MM.1S (cell line): ENCODE measurements around the gene SVIP.

Source experiments
- DNase-seq: peaks from one replicate; pipeline ENCODE4 v3.0.0-alpha.2; 2015
- H2AFZ ChIP-seq: fragments of 300-600 bp; sonication (generic); 2 replicates; pipeline ENCODE4 v1.6.0; 2016; ENCODE audit warnings: antibody characterized with exemption, low read length
- H3F3A ChIP-seq: fragments of 300-600 bp; sonication (generic); 2 replicates; pipeline ENCODE4 v1.6.1; 2016; ENCODE audit warnings: mild to moderate bottlenecking, antibody characterized with exemption, low read length, moderate library complexity, mixed read lengths; ENCODE audit not compliant: insufficient read depth
- H3K27ac ChIP-seq: fragments of 300-600 bp; sonication (generic); 2 replicates; pipeline ENCODE4 v1.5.1; 2016; ENCODE audit warnings: mild to moderate bottlenecking, low read length
- H3K27me3 ChIP-seq: fragments of 300-600 bp; sonication (generic); replicated peaks from 2 replicates; pipeline ENCODE4 v1.6.0; 2016; ENCODE audit warnings: low read length; ENCODE audit not compliant: insufficient read depth
- H3K36me3 ChIP-seq: fragments of 300-600 bp; sonication (generic); replicated peaks from 2 replicates; pipeline ENCODE4 v1.6.1; 2016; ENCODE audit warnings: mild to moderate bottlenecking, low read length, mixed read lengths; ENCODE audit not compliant: insufficient read depth
- H3K4me1 ChIP-seq: fragments of 300-600 bp; sonication (generic); 2 replicates; pipeline ENCODE4 v1.6.1; 2016; ENCODE audit warnings: low read length, mixed read lengths
- H3K4me2 ChIP-seq: fragments of 300-600 bp; sonication (generic); 2 replicates; pipeline ENCODE4 v1.6.0; 2016; ENCODE audit warnings: low read depth, low read length
- H3K4me3 ChIP-seq: fragments of 300-600 bp; sonication (generic); 2 replicates; pipeline ENCODE4 v1.5.1; 2016; ENCODE audit warnings: low read length, mixed read lengths
- H3K79me2 ChIP-seq: fragments of 300-600 bp; sonication (generic); 2 replicates; pipeline ENCODE4 v1.6.1; 2016; ENCODE audit warnings: mixed run types, low read length, mixed read lengths
- H3K9ac ChIP-seq: fragments of 300-600 bp; sonication (generic); 2 replicates; pipeline ENCODE4 v1.6.1; 2016; ENCODE audit warnings: low read length, mixed read lengths
- H3K9me2 ChIP-seq: fragments of 300-600 bp; sonication (generic); replicated peaks from 2 replicates; pipeline ENCODE4 v1.6.1; 2016; ENCODE audit warnings: mild to moderate bottlenecking, low read length, mixed read lengths; ENCODE audit not compliant: insufficient read depth
- H3K9me3 ChIP-seq: fragments of 300-600 bp; sonication (generic); replicated peaks from 2 replicates; pipeline ENCODE4 v1.6.1; 2016; ENCODE audit warnings: mild to moderate bottlenecking, low read length, mixed read lengths; ENCODE audit not compliant: insufficient read depth
- H4K20me1 ChIP-seq: fragments of 300-600 bp; sonication (generic); 2 replicates; pipeline ENCODE4 v1.6.1; 2016; ENCODE audit warnings: mild to moderate bottlenecking, low read length, moderate library complexity, mixed read lengths; ENCODE audit not compliant: insufficient read depth
- EZH2 ChIP-seq: fragments of 300-600 bp; sonication (generic); optimal IDR thresholded peaks from 2 replicates; pipeline ENCODE3; 2017; ENCODE audit warnings: low read depth, mild to moderate bottlenecking, antibody characterized with exemption, low read length, mixed read lengths
- EZH2phosphoT487 ChIP-seq: fragments of 300-600 bp; sonication (generic); IDR thresholded peaks from 2 replicates; pipeline ENCODE4 v1.6.1; 2018; ENCODE audit warnings: antibody characterized with exemption, low read length
- TF ChIP-seq, protein P1 (sequence below): fragments of 300-600 bp; sonication (generic); IDR thresholded peaks from 2 replicates; pipeline ENCODE4 v1.5.1; 2016; ENCODE audit warnings: antibody characterized with exemption, low read length, mixed read lengths

The SVIP gene

DNA sequence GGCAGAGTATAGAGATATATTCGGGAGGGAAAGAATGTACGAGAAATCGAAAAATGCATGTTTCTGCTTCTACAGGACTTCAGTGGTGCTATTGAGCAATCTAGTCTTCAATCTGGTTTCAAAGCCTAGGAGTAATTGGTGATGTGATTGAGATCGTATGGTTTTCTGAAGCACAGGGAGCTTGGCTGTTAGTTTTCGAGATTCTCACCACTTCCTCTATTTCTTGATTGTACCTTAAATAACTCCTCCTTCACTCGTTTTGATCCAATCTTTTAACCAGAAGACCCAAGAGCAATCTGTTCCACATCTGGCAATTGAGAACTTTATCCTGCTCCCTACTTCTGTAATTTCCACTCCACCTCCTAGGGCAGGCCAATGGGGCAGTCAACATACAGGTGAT, 30.2 kb upstream of the SVIP start:
- TF ChIP-seq EZH2phosphoT487 (no peak), EZH2 (no peak)
- TF ChIP-seq, protein P1, sequence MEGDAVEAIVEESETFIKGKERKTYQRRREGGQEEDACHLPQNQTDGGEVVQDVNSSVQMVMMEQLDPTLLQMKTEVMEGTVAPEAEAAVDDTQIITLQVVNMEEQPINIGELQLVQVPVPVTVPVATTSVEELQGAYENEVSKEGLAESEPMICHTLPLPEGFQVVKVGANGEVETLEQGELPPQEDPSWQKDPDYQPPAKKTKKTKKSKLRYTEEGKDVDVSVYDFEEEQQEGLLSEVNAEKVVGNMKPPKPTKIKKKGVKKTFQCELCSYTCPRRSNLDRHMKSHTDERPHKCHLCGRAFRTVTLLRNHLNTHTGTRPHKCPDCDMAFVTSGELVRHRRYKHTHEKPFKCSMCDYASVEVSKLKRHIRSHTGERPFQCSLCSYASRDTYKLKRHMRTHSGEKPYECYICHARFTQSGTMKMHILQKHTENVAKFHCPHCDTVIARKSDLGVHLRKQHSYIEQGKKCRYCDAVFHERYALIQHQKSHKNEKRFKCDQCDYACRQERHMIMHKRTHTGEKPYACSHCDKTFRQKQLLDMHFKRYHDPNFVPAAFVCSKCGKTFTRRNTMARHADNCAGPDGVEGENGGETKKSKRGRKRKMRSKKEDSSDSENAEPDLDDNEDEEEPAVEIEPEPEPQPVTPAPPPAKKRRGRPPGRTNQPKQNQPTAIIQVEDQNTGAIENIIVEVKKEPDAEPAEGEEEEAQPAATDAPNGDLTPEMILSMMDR = no peak
- Histone ChIP-seq H3K9me2 (no peaks in the 10 kb centered on the region), H3K4me3 (no peak overlapping the region)

DNA sequence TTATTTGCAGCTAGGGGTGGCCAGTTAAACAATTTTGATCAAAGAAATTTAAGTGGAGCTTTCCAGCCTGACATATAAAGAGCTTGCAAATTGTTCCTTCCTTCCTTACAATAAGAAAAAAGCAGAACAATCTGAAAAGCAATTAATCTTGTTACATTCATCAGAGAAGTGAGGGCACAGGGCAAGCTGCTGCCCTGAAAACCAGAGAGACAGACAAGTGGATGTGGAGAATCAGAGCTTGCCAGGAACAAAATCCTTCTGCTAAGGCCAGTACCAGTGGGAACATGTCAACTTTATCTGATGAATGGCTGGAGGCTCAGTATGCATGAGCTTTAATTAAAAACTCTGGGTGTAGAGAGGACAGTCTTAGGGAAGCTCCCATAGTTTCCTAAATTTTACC, 21.9 kb upstream of the SVIP start:
- DNase-seq = no peak
- Histone ChIP-seq H3K79me2 (no peaks in the 10 kb centered on the region), H3F3A (no peaks in the 10 kb centered on the region), H3K36me3 (no peaks in the 10 kb centered on the region), H3K4me3 (no peak overlapping the region), H2AFZ (no peak overlapping the region), H3K9me3 (no peaks in the 10 kb centered on the region), H3K27ac (no peak overlapping the region), H3K9ac (no peak overlapping the region), H3K9me2 (no peaks in the 10 kb centered on the region), H3K4me1 (no peaks in the 10 kb centered on the region), H3K4me2 (no peak overlapping the region), H4K20me1 (no peaks in the 10 kb centered on the region), H3K27me3 (no peaks in the 10 kb centered on the region)
- TF ChIP-seq EZH2phosphoT487 = no peak
- TF ChIP-seq, protein P1 = no peak
- TF ChIP-seq EZH2 = no peak

More for the DNA sequence above, 30.2 kb upstream of the SVIP start:
- H2AFZ ChIP-seq = no peak overlapping the region
- no peaks in the 10 kb centered on the region for H3K27me3 ChIP-seq
- no peaks in the 10 kb centered on the region for H3K36me3 ChIP-seq
- H3K4me1 ChIP-seq = no peaks in the 10 kb centered on the region
- H3K9me3 ChIP-seq = no peaks in the 10 kb centered on the region
- H3K79me2 ChIP-seq = no peaks in the 10 kb centered on the region
- no peak for DNase-seq
- H3K9ac ChIP-seq = no peak overlapping the region
- H4K20me1 ChIP-seq = no peaks in the 10 kb centered on the region
- H3K27ac ChIP-seq = no peak overlapping the region
- H3F3A ChIP-seq = no peaks in the 10 kb centered on the region
- no peak overlapping the region for H3K4me2 ChIP-seq

GRCh38 chr11:22846726-22847125, 17.1 kb upstream of the SVIP start:
- Histone ChIP-seq H3K9ac (no peak overlapping the region), H3K4me2 (no peak overlapping the region), H3F3A (no peaks in the 10 kb centered on the region), H3K4me1 (no peaks in the 10 kb centered on the region), H2AFZ (no peak overlapping the region), H4K20me1 (no peaks in the 10 kb centered on the region), H3K9me3 (no peaks in the 10 kb centered on the region), H3K27me3 (no peaks in the 10 kb centered on the region), H3K4me3 (no peak overlapping the region), H3K9me2 (no peaks in the 10 kb centered on the region), H3K79me2 (no peaks in the 10 kb centered on the region), H3K36me3 (no peaks in the 10 kb centered on the region), H3K27ac (no peak overlapping the region)
- no peak for DNase-seq
- TF ChIP-seq EZH2phosphoT487 = no peak

GRCh38 chr11:22832315-22833015, 2.9 kb upstream of the SVIP start:
- Histone ChIP-seq H2AFZ (no peak overlapping the region), H4K20me1 (no peaks in the 10 kb centered on the region), H3K4me2 (no peak overlapping the region), H3K9me2 (no peaks in the 10 kb centered on the region), H3K4me1 (peaks cover 10% of the 10 kb centered on the region), H3F3A (0 out of 2 replicates have a peak, but pooled peaks cover 4% of the 10 kb centered on the region), H3K36me3 (no peaks in the 10 kb centered on the region), H3K9ac (no peak overlapping the region), H3K9me3 (no peaks in the 10 kb centered on the region), H3K79me2 (peaks cover 21% of the 10 kb centered on the region), H3K4me3 (no peak overlapping the region), H3K27ac (no peak overlapping the region), H3K27me3 (no peaks in the 10 kb centered on the region)
- TF ChIP-seq EZH2phosphoT487 = no peak
- TF ChIP-seq, protein P1 = no peak
- DNase-seq = no peak
